LNCaP clone FGC (cell line): ENCODE results near the gene RAB7A.
A peak's percentile ranks its signal among the peaks of the same experiment; 100 is the strongest.

Source experiments
- DNase-seq: peaks from one replicate; pipeline ENCODE4 v3.0.0-alpha.2; 2011; ENCODE audit warnings: low read depth
- H3K4me3 ChIP-seq: 2 replicates; pipeline ENCODE4 v1.5.1; 2011; ENCODE audit warnings: mild to moderate bottlenecking, low read depth, low read length, control low read depth
- CTCF ChIP-seq: IDR thresholded peaks from 2 replicates; pipeline ENCODE4 v1.5.1; 2012; ENCODE audit warnings: mild to moderate bottlenecking; ENCODE audit not compliant: control insufficient read depth, insufficient read depth; ENCODE audit errors: extremely low read depth

Gene RAB7A

GRCh38 chr3:128726023-128727016 lies at the start of gene RAB7A:
TSS of gene RAB7A (plus strand) at chr3:128726183. CDS start at chr3:128795368, 69,185 bp downstream.
- peak; percentile 96 for DNase-seq
- H3K4me3 ChIP-seq: peak within 1 kb of the TSS; percentile 92
- TF ChIP-seq CTCF: no peak

GRCh38 chr3:128679338-128679737 lies 46.6 kb upstream of the RAB7A start:
- DNase-seq: no peak
- no peak overlapping the region for H3K4me3 ChIP-seq
- no peak for TF ChIP-seq CTCF

- H3K4me3 ChIP-seq: peak overlapping the region; percentile 57
- peak; percentile 90 for DNase-seq
- TF ChIP-seq CTCF: peak; percentile 99
Observed at GRCh38 chr3:128680603-128681368, 45.2 kb upstream of the RAB7A start.

- peak overlapping the region; percentile 57 for H3K4me3 ChIP-seq
- DNase-seq: no peak
- TF ChIP-seq CTCF: no peak
Observed at GRCh38 chr3:128681369-128681829, 44.6 kb upstream of the RAB7A start.

- DNase-seq: no peak
- no peak overlapping the region for H3K4me3 ChIP-seq
- TF ChIP-seq CTCF: no peak
Observed at GRCh38 chr3:128683957-128684356, 42.0 kb upstream of the RAB7A start.

GRCh38 chr3:128684986-128685726 lies 40.8 kb upstream of the RAB7A start:
- no peak for TF ChIP-seq CTCF
- DNase-seq: no peak
- no peak overlapping the region for H3K4me3 ChIP-seq
